Measurements from ENCODE around the gene KANSL1.

KANSL1 gene

GRCh38 chr17:46139432-46140210 lies 53.6 kb downstream of the KANSL1 start:
- no peak for DNase-seq

- no peak for DNase-seq
These were observed 54.8 kb downstream of the KANSL1 start for GRCh38 chr17:46138473-46138872.

GRCh38 chr17:46136820-46137219 lies 56.4 kb downstream of the KANSL1 start:
- no peak for DNase-seq

- DNase-seq = no peak
These were observed 57.2 kb downstream of the KANSL1 start for GRCh38 chr17:46135879-46136563.

- DNase-seq = no peak
These were observed 58.0 kb downstream of the KANSL1 start for GRCh38 chr17:46135126-46135812.

GRCh38 chr17:46129302-46129701 lies 63.9 kb downstream of the KANSL1 start:
- no peak for DNase-seq

- DNase-seq = no peak
These were observed 64.8 kb downstream of the KANSL1 start for GRCh38 chr17:46128453-46128852.

- no peak for DNase-seq
These were observed 65.7 kb downstream of the KANSL1 start for GRCh38 chr17:46127524-46127923.

GRCh38 chr17:46126840-46127239 lies 66.4 kb downstream of the KANSL1 start:
- no peak for DNase-seq

GRCh38 chr17:46125831-46126230 lies 67.4 kb downstream of the KANSL1 start:
- no peak for DNase-seq

GRCh38 chr17:46124695-46125592 lies 68.3 kb downstream of the KANSL1 start:
- no peak for DNase-seq

GRCh38 chr17:46123607-46124006 lies 69.6 kb downstream of the KANSL1 start:
- DNase-seq = no peak

- no peak for DNase-seq
These were observed 70.8 kb downstream of the KANSL1 start for GRCh38 chr17:46122486-46122871.

GRCh38 chr17:46121841-46122485 lies 71.3 kb downstream of the KANSL1 start:
- DNase-seq = no peak

GRCh38 chr17:46121165-46121764 lies 72.0 kb downstream of the KANSL1 start:
- no peak for DNase-seq

GRCh38 chr17:46120537-46120936 lies 72.7 kb downstream of the KANSL1 start:
- DNase-seq = no peak

- DNase-seq = no peak
These were observed 73.2 kb downstream of the KANSL1 start for GRCh38 chr17:46120078-46120477.

- no peak for DNase-seq
These were observed 74.3 kb downstream of the KANSL1 start for GRCh38 chr17:46118964-46119363.

GRCh38 chr17:46117850-46118696 lies 75.2 kb downstream of the KANSL1 start:
- no peak for DNase-seq

GRCh38 chr17:46117117-46117516 lies 76.1 kb downstream of the KANSL1 start:
- DNase-seq = no peak

GRCh38 chr17:46115699-46116098 lies 77.5 kb downstream of the KANSL1 start:
- no peak for DNase-seq

Measured in effector CD8-positive, alpha-beta T cell (primary cell).